Choroid plexus epithelial cell (primary cell): ENCODE data around the gene RNF223.

ENCODE experiments used
- DNase-seq: peaks from one replicate; pipeline ENCODE4 v3.0.0-alpha.2; 2010; ENCODE audit warnings: low read depth
- H3K4me3 ChIP-seq: 2 replicates; pipeline ENCODE4 v1.5.1; 2011; ENCODE audit warnings: low read depth, mild to moderate bottlenecking, control low read depth, low read length, moderate library complexity
- TF ChIP-seq, protein P1 (sequence below): conservative IDR thresholded peaks from 2 replicates; pipeline ENCODE4 v1.5.1; 2011; ENCODE audit warnings: low read depth, mild to moderate bottlenecking, control low read depth, inconsistent platforms, low read length, moderate library complexity

The RNF223 gene

DNA sequence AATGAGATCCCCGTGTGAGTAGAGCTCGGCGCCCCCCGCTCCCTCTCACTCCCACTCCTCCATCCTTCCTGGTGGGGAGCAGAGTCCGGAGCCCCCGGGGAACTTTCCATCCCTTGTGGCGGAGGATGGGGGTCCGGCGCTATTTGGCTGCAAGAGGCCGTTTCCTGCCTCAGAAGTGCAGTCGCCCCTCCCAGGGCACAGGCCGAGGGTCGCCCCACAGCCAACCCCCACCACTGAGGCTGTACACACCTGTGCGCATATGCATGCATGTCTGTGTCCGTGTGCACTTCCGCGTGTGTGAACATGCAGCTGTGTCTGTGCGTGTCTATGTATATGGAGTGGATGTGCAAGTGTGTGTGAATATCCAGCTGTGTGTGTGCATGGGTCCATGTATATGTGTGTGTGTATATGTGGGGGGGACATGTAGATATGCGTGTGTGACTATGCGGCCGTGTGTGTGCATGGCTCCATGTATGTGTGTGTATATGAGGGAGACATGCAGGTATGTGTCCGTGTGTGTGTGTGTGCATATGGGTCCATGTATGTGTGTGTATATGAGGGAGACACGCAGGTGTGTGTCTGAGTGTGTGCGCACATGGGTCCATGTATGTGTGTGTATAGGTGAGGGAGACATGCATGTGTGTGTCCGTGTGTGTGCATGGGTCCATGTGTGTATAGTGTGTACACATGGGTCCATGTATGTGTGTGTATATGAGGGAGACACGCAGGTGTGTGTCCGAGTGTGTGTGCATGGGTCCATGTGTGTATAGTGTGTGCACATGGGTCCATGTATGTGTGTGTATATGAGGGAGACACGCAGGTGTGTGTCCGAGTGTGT is 21.9 kb downstream of the RNF223 start:
- no peak for DNase-seq
- TF ChIP-seq, protein P1, sequence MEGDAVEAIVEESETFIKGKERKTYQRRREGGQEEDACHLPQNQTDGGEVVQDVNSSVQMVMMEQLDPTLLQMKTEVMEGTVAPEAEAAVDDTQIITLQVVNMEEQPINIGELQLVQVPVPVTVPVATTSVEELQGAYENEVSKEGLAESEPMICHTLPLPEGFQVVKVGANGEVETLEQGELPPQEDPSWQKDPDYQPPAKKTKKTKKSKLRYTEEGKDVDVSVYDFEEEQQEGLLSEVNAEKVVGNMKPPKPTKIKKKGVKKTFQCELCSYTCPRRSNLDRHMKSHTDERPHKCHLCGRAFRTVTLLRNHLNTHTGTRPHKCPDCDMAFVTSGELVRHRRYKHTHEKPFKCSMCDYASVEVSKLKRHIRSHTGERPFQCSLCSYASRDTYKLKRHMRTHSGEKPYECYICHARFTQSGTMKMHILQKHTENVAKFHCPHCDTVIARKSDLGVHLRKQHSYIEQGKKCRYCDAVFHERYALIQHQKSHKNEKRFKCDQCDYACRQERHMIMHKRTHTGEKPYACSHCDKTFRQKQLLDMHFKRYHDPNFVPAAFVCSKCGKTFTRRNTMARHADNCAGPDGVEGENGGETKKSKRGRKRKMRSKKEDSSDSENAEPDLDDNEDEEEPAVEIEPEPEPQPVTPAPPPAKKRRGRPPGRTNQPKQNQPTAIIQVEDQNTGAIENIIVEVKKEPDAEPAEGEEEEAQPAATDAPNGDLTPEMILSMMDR, result no peak
- no peak overlapping the region for H3K4me3 ChIP-seq

DNA sequence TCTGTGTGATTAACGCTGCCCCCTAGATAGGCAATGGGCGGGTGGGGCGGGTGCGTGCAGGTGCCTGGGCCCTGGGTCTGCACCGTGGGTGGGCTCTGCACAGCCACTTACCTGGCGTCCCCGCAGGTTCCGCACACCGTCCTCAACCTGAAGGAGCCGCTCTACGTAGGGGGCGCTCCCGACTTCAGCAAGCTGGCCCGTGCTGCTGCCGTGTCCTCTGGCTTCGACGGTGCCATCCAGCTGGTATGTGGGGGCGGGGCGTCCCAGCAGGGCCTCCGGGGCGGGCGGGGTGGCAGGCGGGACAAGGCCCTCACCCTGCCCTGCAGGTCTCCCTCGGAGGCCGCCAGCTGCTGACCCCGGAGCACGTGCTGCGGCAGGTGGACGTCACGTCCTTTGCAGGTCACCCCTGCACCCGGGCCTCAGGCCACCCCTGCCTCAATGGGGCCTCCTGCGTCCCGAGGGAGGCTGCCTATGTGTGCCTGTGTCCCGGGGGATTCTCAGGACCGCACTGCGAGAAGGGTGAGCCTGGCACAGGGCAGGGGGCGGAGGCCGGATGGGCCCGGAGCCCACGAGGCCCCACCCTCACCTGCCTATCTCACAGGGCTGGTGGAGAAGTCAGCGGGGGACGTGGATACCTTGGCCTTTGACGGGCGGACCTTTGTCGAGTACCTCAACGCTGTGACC is 22.8 kb downstream of the RNF223 start:
- TF ChIP-seq, protein P1, result no peak
- DNase-seq, result no peak
- H3K4me3 ChIP-seq, result no peak overlapping the region

DNA sequence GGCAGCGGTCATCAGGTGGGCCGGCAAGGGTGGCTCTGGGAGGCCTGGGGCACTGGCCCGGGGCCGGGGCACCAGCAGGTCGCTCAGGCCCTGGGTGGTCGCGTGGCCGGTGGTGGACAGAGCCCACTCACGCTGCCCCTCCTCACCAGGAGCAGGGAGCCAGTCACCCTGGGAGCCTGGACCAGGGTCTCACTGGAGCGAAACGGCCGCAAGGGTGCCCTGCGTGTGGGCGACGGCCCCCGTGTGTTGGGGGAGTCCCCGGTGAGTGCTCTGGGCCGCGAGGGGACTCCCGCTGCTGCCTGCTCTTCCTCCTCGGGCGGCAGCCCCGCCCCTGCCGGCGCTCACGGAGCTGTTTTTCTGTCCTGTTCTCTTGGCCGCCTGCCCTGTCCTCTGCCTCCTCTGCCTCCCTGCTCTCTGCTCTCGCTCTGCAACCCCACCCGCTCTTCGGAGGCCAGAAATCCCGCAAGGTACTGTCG is 23.5 kb downstream of the RNF223 start:
- TF ChIP-seq, protein P1, result no peak
- no peak overlapping the region for H3K4me3 ChIP-seq
- DNase-seq, result no peak

DNA sequence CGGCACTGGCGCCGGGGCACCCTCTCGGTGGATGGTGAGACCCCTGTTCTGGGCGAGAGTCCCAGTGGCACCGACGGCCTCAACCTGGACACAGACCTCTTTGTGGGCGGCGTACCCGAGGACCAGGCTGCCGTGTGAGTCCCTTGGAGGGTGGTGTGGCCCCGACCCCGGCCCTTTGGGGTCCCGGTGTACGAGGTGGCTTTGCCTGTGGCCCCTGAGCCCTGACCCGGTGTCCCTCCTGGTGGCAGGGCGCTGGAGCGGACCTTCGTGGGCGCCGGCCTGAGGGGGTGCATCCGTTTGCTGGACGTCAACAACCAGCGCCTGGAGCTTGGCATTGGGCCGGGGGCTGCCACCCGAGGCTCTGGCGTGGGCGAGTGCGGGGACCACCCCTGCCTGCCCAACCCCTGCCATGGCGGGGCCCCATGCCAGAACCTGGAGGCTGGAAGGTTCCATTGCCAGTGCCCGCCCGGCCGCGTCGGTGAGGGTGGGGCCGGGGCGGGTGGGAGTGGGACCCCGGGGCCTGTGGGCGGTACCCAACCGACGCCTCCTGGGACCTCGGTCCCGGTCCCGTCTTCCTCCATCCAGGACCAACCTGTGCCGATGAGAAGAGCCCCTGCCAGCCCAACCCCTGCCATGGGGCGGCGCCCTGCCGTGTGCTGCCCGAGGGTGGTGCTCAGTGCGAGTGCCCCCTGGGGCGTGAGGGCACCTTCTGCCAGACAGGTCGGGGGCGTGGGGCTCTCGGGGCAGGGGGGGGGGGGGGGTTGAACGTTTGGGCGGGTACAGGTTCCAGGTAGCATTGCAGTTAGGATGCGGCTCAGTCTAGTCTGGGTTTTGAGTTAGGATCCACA is 24.6 kb downstream of the RNF223 start:
- no peak for DNase-seq
- TF ChIP-seq, protein P1, result no peak
- H3K4me3 ChIP-seq, result no peak overlapping the region

DNA sequence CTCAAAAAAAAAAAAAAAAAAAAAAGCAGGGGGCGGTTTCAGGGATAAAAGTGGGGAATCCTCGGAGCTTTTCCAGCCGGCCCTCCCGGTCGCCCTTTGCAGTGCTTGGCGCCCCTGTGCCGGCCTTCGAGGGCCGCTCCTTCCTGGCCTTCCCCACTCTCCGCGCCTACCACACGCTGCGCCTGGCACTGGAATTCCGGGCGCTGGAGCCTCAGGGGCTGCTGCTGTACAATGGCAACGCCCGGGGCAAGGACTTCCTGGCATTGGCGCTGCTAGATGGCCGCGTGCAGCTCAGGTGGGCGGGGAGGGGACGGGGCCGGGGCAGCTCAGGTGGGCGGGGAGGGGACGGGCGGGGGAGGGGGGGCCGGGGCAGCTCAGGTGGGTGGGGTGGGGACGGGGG is 25.3 kb downstream of the RNF223 start:
- no peak overlapping the region for H3K4me3 ChIP-seq
- TF ChIP-seq, protein P1, result no peak
- no peak for DNase-seq

DNA sequence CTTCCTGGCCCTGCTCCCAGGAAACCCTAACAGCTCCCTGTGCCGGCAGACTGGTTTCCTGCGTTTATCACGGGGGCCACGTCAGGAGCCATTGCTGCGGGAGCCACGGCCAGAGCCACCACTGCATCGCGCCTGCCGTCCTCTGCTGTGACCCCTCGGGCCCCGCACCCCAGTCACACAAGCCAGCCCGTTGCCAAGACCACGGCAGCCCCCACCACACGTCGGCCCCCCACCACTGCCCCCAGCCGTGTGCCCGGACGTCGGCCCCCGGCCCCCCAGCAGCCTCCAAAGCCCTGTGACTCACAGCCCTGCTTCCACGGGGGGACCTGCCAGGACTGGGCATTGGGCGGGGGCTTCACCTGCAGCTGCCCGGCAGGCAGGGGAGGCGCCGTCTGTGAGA is 26.1 kb downstream of the RNF223 start:
- no peak overlapping the region for H3K4me3 ChIP-seq
- TF ChIP-seq, protein P1, result no peak
- no peak for DNase-seq
